Neuronal stem cell (in vitro differentiated cells): Measurements from ENCODE around the gene CBY2.

Experiments
- DNase-seq: peaks from one replicate; pipeline ENCODE4 v3.0.0-alpha.2; 2013; ENCODE audit warnings: low spot score
- H2AFZ ChIP-seq: one replicate; pipeline ENCODE4 v1.6.1; 2013; ENCODE audit warnings: mild to moderate bottlenecking, low read length, inconsistent platforms
- H2AK5ac ChIP-seq: 2 replicates; pipeline ENCODE4 v1.6.1; 2013; ENCODE audit warnings: low read depth, mild to moderate bottlenecking, inconsistent platforms, low read length, moderate library complexity, mixed read lengths
- H2BK120ac ChIP-seq: 2 replicates; pipeline ENCODE4 v1.6.1; 2013; ENCODE audit warnings: low read depth, mild to moderate bottlenecking, inconsistent platforms, low read length, moderate library complexity, mixed read lengths
- H2BK12ac ChIP-seq: one replicate; pipeline ENCODE4 v1.6.1; 2013; ENCODE audit warnings: low read length, inconsistent platforms
- H2BK15ac ChIP-seq: 2 replicates; pipeline ENCODE4 v1.6.1; 2013; ENCODE audit warnings: mild to moderate bottlenecking, low read length, inconsistent platforms, mixed read lengths
- H2BK5ac ChIP-seq: one replicate; pipeline ENCODE4 v1.6.1; 2013; ENCODE audit warnings: inconsistent platforms, mild to moderate bottlenecking, low read length, moderate library complexity
- H3K14ac ChIP-seq: one replicate; pipeline ENCODE4 v1.6.1; 2013; ENCODE audit warnings: low read length, inconsistent platforms
- H3K18ac ChIP-seq: 2 replicates; pipeline ENCODE4 v1.6.1; 2013; ENCODE audit warnings: low read length, inconsistent platforms
- H3K23ac ChIP-seq: 2 replicates; pipeline ENCODE4 v1.6.1; 2013; ENCODE audit warnings: low read depth, mild to moderate bottlenecking, mixed read lengths, low read length, inconsistent platforms; ENCODE audit not compliant: poor library complexity
- H3K27ac ChIP-seq: replicated peaks from 3 replicates; pipeline ENCODE4 v1.5.1; 2013; ENCODE audit warnings: low read length, inconsistent platforms
- H3K27me3 ChIP-seq, 3 experiments: 2 replicates each; pipeline ENCODE4 v1.6.1; 2013; ENCODE audit warnings: low read length in 3 of 3, mild to moderate bottlenecking in 2 of 3, inconsistent platforms in 1 of 3, low read depth in 1 of 3, mixed read lengths in 1 of 3, moderate library complexity in 1 of 3; ENCODE audit not compliant: control insufficient read depth in 3 of 3, insufficient read depth in 3 of 3
- H3K36me3 ChIP-seq, 2 donors: replicated peaks in 1 of 2; 2 replicates each; pipeline ENCODE4 v1.6.1; 2013; ENCODE audit warnings: low read length in 2 of 2; ENCODE audit not compliant: control insufficient read depth in 2 of 2, insufficient read depth in 2 of 2
- H3K4ac ChIP-seq: 2 replicates; pipeline ENCODE4 v1.6.1; 2013; ENCODE audit warnings: inconsistent platforms, mild to moderate bottlenecking, low read length, moderate library complexity
- H3K4me1 ChIP-seq, 2 donors: 1 replicate in 1 of 2; 2 replicates in 1 of 2; pipeline ENCODE4 v1.6.1; 2013; ENCODE audit warnings: low read length in 2 of 2, low read depth in 1 of 2; ENCODE audit not compliant: control insufficient read depth in 2 of 2, insufficient read depth in 1 of 2
- H3K4me2 ChIP-seq: one replicate; pipeline ENCODE4 v1.6.1; 2013; ENCODE audit warnings: mild to moderate bottlenecking, low read length, inconsistent platforms; ENCODE audit not compliant: insufficient read depth, poor library complexity, severe bottlenecking
- H3K4me3 ChIP-seq, 2 donors: 2 replicates each; pipeline ENCODE4 v1.5.1; 2013; ENCODE audit warnings: low read length in 2 of 2, mild to moderate bottlenecking in 2 of 2, inconsistent platforms in 1 of 2, moderate library complexity in 1 of 2
- H3K79me1 ChIP-seq: one replicate; pipeline ENCODE4 v1.6.1; 2013; ENCODE audit warnings: low read depth, mild to moderate bottlenecking, inconsistent platforms, low read length, moderate library complexity
- H3K9ac ChIP-seq: one replicate; pipeline ENCODE4 v1.6.1; 2013; ENCODE audit warnings: mild to moderate bottlenecking, low read depth, low read length, inconsistent platforms; ENCODE audit not compliant: poor library complexity
- H3K9me3 ChIP-seq, 2 donors: replicated peaks in 1 of 2; 2 replicates each; pipeline versions ENCODE3 to v1.6.1; 2013; ENCODE audit warnings: low read length in 2 of 2, mild to moderate bottlenecking in 2 of 2, inconsistent platforms in 1 of 2, low read depth in 1 of 2, mixed read lengths in 1 of 2, moderate library complexity in 1 of 2; ENCODE audit not compliant: control insufficient read depth in 2 of 2, insufficient read depth in 1 of 2
- H4K8ac ChIP-seq: one replicate; pipeline ENCODE4 v1.6.1; 2013; ENCODE audit warnings: low read depth, mild to moderate bottlenecking, inconsistent platforms, low read length, moderate library complexity
- H4K91ac ChIP-seq: one replicate; pipeline ENCODE4 v1.6.1; 2013; ENCODE audit warnings: low read length, low read depth, mild to moderate bottlenecking, inconsistent platforms; ENCODE audit not compliant: poor library complexity
- WGBS, 2 donors: extraction: QIAGEN DNeasy Blood & Tissue Kit; methylation state at CpG; one replicate each; pipeline ENCODE4 v1.1.7; 2013; ENCODE audit warnings: missing lambda C conversion rate in 2 of 2, mixed read lengths in 1 of 2; ENCODE audit not compliant: insufficient read length in 2 of 2, insufficient replicate concordance in 1 of 2; ENCODE audit errors: extremely low coverage in 2 of 2; 5-methylcytosine and 5-hydroxymethylcytosine counted together

The CBY2 gene

DNA sequence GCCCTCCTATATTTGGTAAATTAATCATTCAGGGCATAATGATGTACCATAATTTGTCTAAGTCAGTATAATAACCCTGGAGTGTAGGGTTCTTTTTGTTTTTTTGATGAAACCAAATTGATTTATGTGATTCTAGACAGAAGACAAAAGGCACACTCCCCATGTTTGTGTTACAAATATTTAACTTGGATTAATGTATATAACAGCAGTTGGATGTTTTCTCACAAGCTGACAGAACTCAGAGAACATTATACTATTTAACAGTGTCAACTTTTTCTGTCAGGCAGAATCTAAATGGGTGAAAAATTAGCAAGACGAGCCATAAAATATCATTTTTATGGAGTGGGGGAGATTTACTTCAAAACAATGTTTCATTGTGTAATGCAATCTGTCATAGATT lies 15.2 kb downstream of the CBY2 start:
- WGBS, 2 donors = no CpG with 5 or more reads among the region's 1 CpG

DNA sequence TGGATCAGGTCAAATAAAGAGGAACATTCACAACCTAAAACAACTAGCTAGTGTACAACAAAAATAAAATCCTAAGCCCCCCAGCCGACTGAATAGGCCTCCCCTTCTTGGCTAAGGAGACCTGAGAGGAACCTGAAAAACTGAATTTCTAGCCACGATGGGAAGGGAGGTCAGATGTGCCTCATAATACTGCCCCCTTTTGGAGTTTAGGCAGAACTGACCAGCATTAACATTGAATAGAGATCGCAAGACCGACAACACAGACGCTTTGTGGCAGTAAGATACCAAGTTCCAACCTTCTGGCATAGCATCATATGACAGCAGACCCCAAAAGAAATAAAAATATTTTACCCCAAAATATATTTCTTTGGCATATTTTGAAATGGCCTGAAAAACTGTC lies 15.9 kb downstream of the CBY2 start:
- no peak overlapping the region for H2BK15ac ChIP-seq
- H3K18ac ChIP-seq = no peak overlapping the region
- H3K4me1 ChIP-seq = peaks cover 1 to 7% of the 10 kb centered on the region in 2 donors
- no peak overlapping the region for H2AK5ac ChIP-seq
- no peak overlapping the region for H2BK5ac ChIP-seq
- H3K4me2 ChIP-seq = no peak overlapping the region
- H3K4ac ChIP-seq = no peak overlapping the region
- no peaks in the 10 kb centered on the region for H3K9me3 ChIP-seq
- H4K91ac ChIP-seq = no peak overlapping the region
- WGBS, 2 donors = no CpG with 5 or more reads among the region's 5 CpGs
- no peak for DNase-seq
- H3K9ac ChIP-seq = no peak overlapping the region
- no peak overlapping the region for H2BK120ac ChIP-seq
- H3K79me1 ChIP-seq = peaks cover 1% of the 10 kb centered on the region
- H3K23ac ChIP-seq = no peak overlapping the region
- no peak overlapping the region for H2AFZ ChIP-seq
- no peak overlapping the region for H4K8ac ChIP-seq
- H3K4me3 ChIP-seq = no peak overlapping the region
- H3K36me3 ChIP-seq = no peaks in the 10 kb centered on the region
- H3K27ac ChIP-seq = no peak overlapping the region
- no peaks in the 10 kb centered on the region for H3K27me3 ChIP-seq
- H3K14ac ChIP-seq = no peak overlapping the region
- no peak overlapping the region for H2BK12ac ChIP-seq

More for the DNA sequence above, 15.2 kb downstream of the CBY2 start:
- H2AK5ac ChIP-seq = no peak overlapping the region
- H2BK15ac ChIP-seq = no peak overlapping the region
- no peaks in the 10 kb centered on the region for H3K36me3 ChIP-seq
- no peak overlapping the region for H3K4ac ChIP-seq
- H3K4me2 ChIP-seq = no peak overlapping the region
- no peak overlapping the region for H3K27ac ChIP-seq
- peaks cover 0 to 5% of the 10 kb centered on the region in 2 donors for H3K4me1 ChIP-seq
- H3K18ac ChIP-seq = no peak overlapping the region
- no peak overlapping the region for H2BK12ac ChIP-seq
- DNase-seq = no peak
- H3K9me3 ChIP-seq = peaks cover 0 to 2% of the 10 kb centered on the region in 2 donors
- no peak overlapping the region for H3K14ac ChIP-seq
- H2BK5ac ChIP-seq = no peak overlapping the region
- no peak overlapping the region for H2BK120ac ChIP-seq
- no peak overlapping the region for H4K91ac ChIP-seq
- no peak overlapping the region for H3K23ac ChIP-seq
- H3K9ac ChIP-seq = no peak overlapping the region
- no peak overlapping the region for H3K4me3 ChIP-seq
- peaks cover 1% of the 10 kb centered on the region for H3K79me1 ChIP-seq
- no peak overlapping the region for H4K8ac ChIP-seq
- H2AFZ ChIP-seq = no peak overlapping the region
- H3K27me3 ChIP-seq = no peaks in the 10 kb centered on the region

DNA sequence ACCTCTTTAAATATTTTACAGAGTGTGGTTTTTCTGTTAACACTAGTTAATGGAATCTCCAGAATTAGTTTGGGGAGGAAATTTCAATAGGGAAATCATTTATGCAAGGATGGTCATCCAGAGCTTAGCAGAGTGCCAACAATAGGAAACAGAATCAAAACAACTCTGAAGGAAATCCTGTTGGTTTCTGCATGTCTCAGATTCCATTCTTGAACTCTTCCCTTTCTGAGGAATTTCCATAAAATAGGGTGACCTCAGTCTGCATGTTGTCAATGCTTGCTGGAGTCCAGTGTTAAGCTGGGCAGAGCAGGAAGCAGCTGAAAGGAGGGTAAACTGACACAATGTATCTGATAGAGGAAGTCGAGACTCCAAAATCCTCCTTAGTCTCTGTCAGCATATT lies 16.9 kb downstream of the CBY2 start:
- H3K27me3 ChIP-seq = no peaks in the 10 kb centered on the region
- H2BK15ac ChIP-seq = no peak overlapping the region
- no peak overlapping the region for H2BK12ac ChIP-seq
- no peak overlapping the region for H3K4ac ChIP-seq
- H2BK120ac ChIP-seq = no peak overlapping the region
- no peaks in the 10 kb centered on the region for H3K36me3 ChIP-seq
- no peak overlapping the region for H3K4me2 ChIP-seq
- no peaks in the 10 kb centered on the region for H3K9me3 ChIP-seq
- no CpG with 5 or more reads among the region's 1 CpG for WGBS, 2 donors
- no peak overlapping the region for H3K23ac ChIP-seq
- no peak overlapping the region for H3K14ac ChIP-seq
- H4K8ac ChIP-seq = no peak overlapping the region
- no peak overlapping the region for H2AK5ac ChIP-seq
- no peak overlapping the region for H4K91ac ChIP-seq
- H3K27ac ChIP-seq = no peak overlapping the region
- no peak for DNase-seq
- H2BK5ac ChIP-seq = no peak overlapping the region
- no peak overlapping the region for H3K4me3 ChIP-seq
- peaks cover 3 to 7% of the 10 kb centered on the region in 2 donors for H3K4me1 ChIP-seq
- no peak overlapping the region for H2AFZ ChIP-seq
- no peak overlapping the region for H3K18ac ChIP-seq
- H3K9ac ChIP-seq = no peak overlapping the region
- no peaks in the 10 kb centered on the region for H3K79me1 ChIP-seq

DNA sequence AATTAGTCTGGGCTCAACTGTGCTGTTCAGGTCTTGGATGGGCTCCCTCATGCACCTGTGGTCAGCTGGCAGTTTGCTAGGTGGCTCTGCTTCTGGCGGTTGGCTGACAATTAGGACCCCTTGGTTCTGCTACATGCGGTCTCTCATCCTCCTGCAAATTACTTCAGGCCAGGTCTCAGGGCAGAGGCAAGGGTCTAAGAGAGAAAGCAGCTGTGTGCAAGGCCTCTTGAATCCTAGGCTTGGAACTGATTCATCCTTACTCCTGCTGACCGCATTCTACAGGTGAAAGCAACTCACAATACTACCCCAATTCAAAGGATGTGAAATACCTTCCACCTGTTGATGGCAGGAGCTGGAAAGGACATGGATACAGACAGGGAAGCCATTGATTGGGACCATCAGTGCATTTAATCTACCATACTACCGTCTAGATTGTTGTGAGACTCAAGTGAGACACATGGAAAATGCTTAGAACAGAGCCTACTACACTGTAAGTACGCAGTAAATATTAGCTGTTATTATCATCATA lies 19.1 kb downstream of the CBY2 start:
- Histone ChIP-seq H4K8ac (no peak overlapping the region), H3K4me3 (no peak overlapping the region), H2BK5ac (no peak overlapping the region), H3K27ac (no peak overlapping the region), H3K4me2 (no peak overlapping the region), H3K27me3 (no peaks in the 10 kb centered on the region), H3K23ac (no peak overlapping the region), H2BK15ac (no peak overlapping the region), H2AK5ac (no peak overlapping the region), H3K18ac (no peak overlapping the region), H3K79me1 (no peaks in the 10 kb centered on the region), H3K9me3 (no peaks in the 10 kb centered on the region), H3K36me3 (no peaks in the 10 kb centered on the region), H3K14ac (no peak overlapping the region), H2AFZ (no peak overlapping the region), H4K91ac (no peak overlapping the region), H3K9ac (no peak overlapping the region), H3K4me1 (peaks cover 3 to 7% of the 10 kb centered on the region in 2 donors), H2BK12ac (no peak overlapping the region), H3K4ac (no peak overlapping the region), H2BK120ac (no peak overlapping the region)
- DNase-seq = no peak
- no CpG with 5 or more reads among the region's 5 CpGs for WGBS, 2 donors
